Prostate gland (tissue), 1 donor: Measurements from ENCODE around the gene CDK1.

Experiments used
- POLR2A ChIP-seq: fragments of 450-650 bp; IDR thresholded peaks from one replicate; pipeline ENCODE4 v1.6.1; 2016; ENCODE audit warnings: antibody characterized with exemption, mild to moderate bottlenecking
- POLR2AphosphoS5 ChIP-seq: sonication (generic); formaldehyde crosslinking; IDR thresholded peaks from one replicate; pipeline ENCODE4 v1.6.1; 2017; ENCODE audit warnings: antibody characterized with exemption

GRCh38 chr10:60732807-60733516 is 45.3 kb upstream of the CDK1 start:
- peak; percentile 52 for TF ChIP-seq POLR2A
- TF ChIP-seq POLR2AphosphoS5: no peak
